CD8-positive, alpha-beta memory T cell (primary cell): Measurements from ENCODE around the gene LRRC27. TPM values are rescaled to one million over a fixed set of nuclear protein-coding genes. Genes with fewer than 3 reads are reported as not detected.
"Not testable (repeated sequence)": the region's sequence is repeated elsewhere in the genome, so short reads cannot be mapped to it uniquely, and the experiment has no call there.

ENCODE experiments used
- CTCF ChIA-PET: fragments of 350-600 bp; sonication (Branson Sonifier 250); formaldehyde crosslinking; loops from one replicate; lab custom pipeline; 2021; ENCODE audit warnings: antibody characterized with exemption; lab: Charles Lee
- POLR2A ChIA-PET: fragments of 350-600 bp; sonication (Branson Sonifier 250); formaldehyde crosslinking; loops from one replicate; lab custom pipeline; 2021; ENCODE audit warnings: antibody characterized with exemption; lab: Charles Lee
- DNase-seq, 5 donors: peaks; one replicate each; pipeline versions ENCODE4 v3.0.0 to v3.0.0-alpha.2; 2020 to 2022; ENCODE audit warnings: mixed read lengths in 1 of 5
- H3K27ac ChIP-seq: one replicate; pipeline ENCODE4 v1.7.0; 2013; ENCODE audit warnings: low read depth, mild to moderate bottlenecking, low read length, moderate library complexity
- H3K27me3 ChIP-seq: 2 replicates; pipeline ENCODE4 v1.7.0; 2013; ENCODE audit warnings: low read length, mild to moderate bottlenecking; ENCODE audit not compliant: insufficient read depth, poor library complexity, severe bottlenecking
- H3K36me3 ChIP-seq: 2 replicates; pipeline ENCODE4 v1.7.0; 2013; ENCODE audit warnings: mild to moderate bottlenecking, low read length, moderate library complexity; ENCODE audit not compliant: insufficient read depth
- H3K4me1 ChIP-seq: 2 replicates; pipeline ENCODE4 v1.7.0; 2013; ENCODE audit warnings: mild to moderate bottlenecking, low read length, moderate library complexity; ENCODE audit not compliant: insufficient read depth
- H3K4me3 ChIP-seq: 2 replicates; pipeline ENCODE4 v1.7.0; 2013; ENCODE audit warnings: mild to moderate bottlenecking, low read length
- H3K9me3 ChIP-seq: 2 replicates; pipeline ENCODE4 v1.7.0; 2013; ENCODE audit warnings: mild to moderate bottlenecking, low read length
- H3K27ac Mint-ChIP-seq, 8 donors: one replicate each; pipeline ENCODE4 v1.8.0; 2020 to 2021; ENCODE audit warnings: mixed read lengths in 8 of 8, mild to moderate bottlenecking in 6 of 8, inconsistent platforms in 3 of 8, moderate library complexity in 3 of 8
- H3K27me3 Mint-ChIP-seq, 2 donors: one replicate each; pipeline ENCODE4 v1.8.0; 2020 to 2021; ENCODE audit warnings: mixed read lengths in 2 of 2, mild to moderate bottlenecking in 1 of 2, moderate library complexity in 1 of 2
- H3K36me3 Mint-ChIP-seq, 3 donors: one replicate each; pipeline ENCODE4 v1.8.0; 2020 to 2021; ENCODE audit warnings: mixed read lengths in 3 of 3, inconsistent platforms in 1 of 3, mild to moderate bottlenecking in 1 of 3
- H3K4me1 Mint-ChIP-seq, 3 donors: one replicate each; pipeline ENCODE4 v1.8.0; 2020 to 2021; ENCODE audit warnings: mixed read lengths in 3 of 3, inconsistent platforms in 1 of 3, mild to moderate bottlenecking in 1 of 3
- H3K4me3 Mint-ChIP-seq, 7 donors: one replicate each; pipeline ENCODE4 v1.8.0; 2020 to 2021; ENCODE audit warnings: mixed read lengths in 7 of 7, mild to moderate bottlenecking in 6 of 7, moderate library complexity in 4 of 7, inconsistent platforms in 2 of 7
- H3K9me3 Mint-ChIP-seq, 5 donors: one replicate each; pipeline ENCODE4 v1.8.0; 2020 to 2022; ENCODE audit warnings: mixed read lengths in 5 of 5, mild to moderate bottlenecking in 3 of 5, moderate library complexity in 2 of 5, inconsistent platforms in 1 of 5
- polyA plus RNA-seq: library from polyadenylated mRNA; unstranded; fragments of 300-500 nt; fragmentation: Illumina TruSeq; gene quantifications from one replicate; pipeline ENCODE4 v1.2.3, GENCODE V29; 2021
- total RNA-seq, 2 experiments: library from RNA; stranded (reverse); gene quantifications; one replicate each; pipeline ENCODE4 v1.2.3, GENCODE V29; 2021

Gene LRRC27
- total and polyA plus RNA-seq, 3 experiments from 2014 or later: 1.8 to 5.7 (median 3.1) TPM

DNA sequence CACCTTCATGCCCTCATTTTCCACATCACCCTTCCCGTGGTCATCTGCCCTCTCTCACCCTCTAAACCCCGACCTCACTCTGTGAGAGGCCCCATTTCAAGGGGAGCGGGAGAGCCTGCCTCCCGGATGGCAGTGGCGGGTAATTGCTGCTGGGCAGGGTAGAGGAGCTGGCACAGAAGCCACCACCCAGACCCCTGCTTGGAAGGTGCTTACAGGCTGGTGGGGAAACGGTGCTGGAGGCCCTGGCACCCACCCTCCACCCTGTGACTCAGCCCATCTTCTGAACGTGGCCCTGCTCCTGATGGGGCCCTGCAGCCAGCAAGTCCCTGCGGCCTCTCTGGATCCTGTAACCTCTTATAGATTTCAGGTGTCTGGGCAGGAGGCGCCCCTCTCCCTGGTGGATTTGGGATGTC, 54.4 kb downstream of the LRRC27 start:
- Histone ChIP-seq H3K36me3 (no peaks in the 10 kb centered on the region), H3K9me3 (no peaks in the 10 kb centered on the region), H3K4me3 (no peak overlapping the region), H3K4me1 (peaks cover 7% of the 10 kb centered on the region), H3K27me3 (no peaks in the 10 kb centered on the region), H3K27ac (no peak overlapping the region)
- peak overlapping the region in 2 of 8 donors; percentile 29 to 50 for H3K27ac Mint-ChIP-seq
- peak in 1 of 5 donors; percentile 42 for DNase-seq
- no peaks in the 10 kb centered on the region for H3K36me3 Mint-ChIP-seq
- no peak overlapping the region for H3K4me3 Mint-ChIP-seq
- H3K9me3 Mint-ChIP-seq: no peaks in the 10 kb centered on the region
- ChIA-PET POLR2A (no interaction called here), CTCF (no interaction called here)
- H3K4me1 Mint-ChIP-seq: peaks cover 14 to 17% (median 17%) of the 10 kb centered on the region in 3 donors
- H3K27me3 Mint-ChIP-seq: no peaks in the 10 kb centered on the region

DNA sequence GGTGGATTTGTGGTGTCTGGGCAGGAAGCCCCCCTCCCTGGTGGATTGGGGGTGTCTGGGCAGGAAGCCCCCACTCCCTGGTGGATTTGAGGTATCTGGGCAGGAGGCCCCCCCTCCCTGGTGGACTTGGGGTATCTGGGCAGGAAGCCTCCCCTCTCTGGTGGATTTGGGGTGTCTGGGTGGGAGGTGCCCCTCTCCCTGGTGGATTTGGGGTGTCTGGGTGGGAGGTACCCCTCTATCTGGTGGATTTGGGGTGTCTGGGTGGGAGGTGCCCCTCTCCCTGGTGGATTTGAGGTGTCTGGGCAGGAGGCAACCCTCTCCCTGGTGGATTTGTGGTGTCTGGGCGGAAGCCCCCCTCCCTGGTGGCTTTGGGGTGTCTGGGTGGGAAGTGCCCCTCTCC, 54.9 kb downstream of the LRRC27 start:
- not testable (repeated sequence) for H3K4me1 ChIP-seq, H3K36me3 Mint-ChIP-seq, H3K27ac ChIP-seq, H3K27me3 Mint-ChIP-seq, H3K9me3 ChIP-seq, H3K27me3 ChIP-seq, H3K4me3 ChIP-seq, H3K4me3 Mint-ChIP-seq, H3K36me3 ChIP-seq, H3K9me3 Mint-ChIP-seq
- peaks cover 11 to 13% (median 12%) of the 10 kb centered on the region in 3 donors for H3K4me1 Mint-ChIP-seq
- ChIA-PET CTCF (interaction anchor here (0.7 to 1.0 kb wide), 3 partner anchors 58 to 68 kb away, joined by 3 to 18 read pairs (median 13); no protein-coding TSS in a partner anchor), POLR2A (interaction anchor here (0.9 kb wide), 1 partner anchor 60 kb away, joined by 3 read pairs; no protein-coding TSS in a partner anchor)
- DNase-seq: peak in 1 of 5 donors; percentile 48
- peak overlapping the region in 3 of 8 donors; percentile 50 to 83 (median 65) for H3K27ac Mint-ChIP-seq

DNA sequence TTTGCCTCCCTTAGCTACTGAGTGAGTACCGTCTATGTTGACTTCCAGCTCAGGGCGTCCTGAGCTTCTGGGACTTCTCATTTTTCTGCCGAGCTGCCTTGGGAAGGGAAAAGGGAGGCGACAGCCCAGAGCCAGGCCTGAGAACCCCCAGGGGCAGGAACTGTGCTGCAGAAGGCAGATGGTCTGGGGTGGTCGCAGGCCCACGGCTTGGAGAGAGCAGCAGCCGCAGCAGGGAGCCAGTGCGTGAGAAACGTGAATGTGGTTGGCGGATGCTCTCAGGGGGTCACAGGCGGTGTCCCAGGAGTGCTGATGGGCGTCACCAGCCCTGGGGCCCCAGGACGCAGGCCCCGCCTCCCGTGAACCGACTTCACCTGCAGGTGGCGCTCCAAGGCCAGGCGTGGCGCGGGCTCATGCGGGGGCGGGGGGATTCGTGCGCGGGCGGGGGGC, 55.8 kb downstream of the LRRC27 start:
- Histone ChIP-seq H3K27ac (no peak overlapping the region), H3K4me1 (peaks cover 7% of the 10 kb centered on the region), H3K4me3 (no peak overlapping the region), H3K36me3 (no peaks in the 10 kb centered on the region), H3K9me3 (no peaks in the 10 kb centered on the region), H3K27me3 (no peaks in the 10 kb centered on the region)
- Mint-ChIP-seq H3K4me1 (peaks cover 8 to 11% (median 10%) of the 10 kb centered on the region in 3 donors), H3K27me3 (no peaks in the 10 kb centered on the region), H3K27ac (peak overlapping the region in 6 of 8 donors; percentile 65 to 93 (median 84)), H3K4me3 (peak overlapping the region in 4 of 7 donors; percentile 45 to 57 (median 50)), H3K9me3 (no peaks in the 10 kb centered on the region), H3K36me3 (no peaks in the 10 kb centered on the region)
- DNase-seq: peak; percentile 77 to 87 (median 77)
- CTCF ChIA-PET: interaction anchor here (0.6 to 1.0 kb wide), 11 partner anchors 9 to 149 kb away, joined by 3 to 18 read pairs (median 4); partner anchors contain the start of gene PWWP2B
- POLR2A ChIA-PET: interaction anchor here (0.9 kb wide), 1 partner anchor 59 kb away, joined by 3 read pairs; no protein-coding TSS in a partner anchor

DNA sequence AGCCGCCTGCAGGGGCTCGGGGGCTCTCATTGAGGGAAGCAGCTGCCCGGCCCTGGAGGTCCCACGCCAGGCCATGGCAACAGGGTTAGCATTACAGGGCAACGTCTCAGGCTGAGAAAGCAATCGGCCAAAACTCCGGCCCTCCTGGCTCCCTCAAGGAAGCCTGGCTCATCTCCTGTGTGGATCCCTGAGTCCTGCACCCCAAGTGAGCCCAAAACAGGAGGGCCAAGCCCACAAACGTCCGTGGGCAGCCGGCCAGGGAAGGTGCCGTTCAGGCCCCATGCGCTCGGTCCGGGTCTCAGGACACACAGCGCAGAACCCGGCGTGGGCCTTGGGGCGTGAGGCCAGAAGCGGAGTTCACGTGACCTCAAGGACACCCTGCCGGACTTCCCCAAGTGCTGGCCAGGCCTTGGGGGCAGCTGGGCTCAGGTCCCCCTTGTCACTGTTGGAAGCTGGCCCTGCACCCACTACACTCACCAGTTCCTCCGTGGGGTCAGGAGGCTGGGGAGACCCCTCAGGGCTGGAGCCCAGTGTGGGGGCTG, 57.0 kb downstream of the LRRC27 start:
- no peaks in the 10 kb centered on the region for H3K27me3 Mint-ChIP-seq
- peak in 1 of 5 donors; percentile 46 for DNase-seq
- Histone ChIP-seq H3K4me1 (peaks cover 7% of the 10 kb centered on the region), H3K4me3 (no peak overlapping the region), H3K36me3 (no peaks in the 10 kb centered on the region), H3K27me3 (no peaks in the 10 kb centered on the region), H3K27ac (no peak overlapping the region), H3K9me3 (no peaks in the 10 kb centered on the region)
- H3K4me1 Mint-ChIP-seq: peaks cover 10 to 12% (median 11%) of the 10 kb centered on the region in 3 donors
- POLR2A ChIA-PET: no interaction called here
- CTCF ChIA-PET: interaction anchor here (0.8 to 2.2 kb wide), 5 partner anchors 55 to 246 kb away, joined by 3 to 5 read pairs (median 3); no protein-coding TSS in a partner anchor
- H3K4me3 Mint-ChIP-seq: no peak overlapping the region
- no peaks in the 10 kb centered on the region for H3K36me3 Mint-ChIP-seq
- H3K9me3 Mint-ChIP-seq: no peaks in the 10 kb centered on the region
- H3K27ac Mint-ChIP-seq: peak overlapping the region in 1 of 8 donors; percentile 74

DNA sequence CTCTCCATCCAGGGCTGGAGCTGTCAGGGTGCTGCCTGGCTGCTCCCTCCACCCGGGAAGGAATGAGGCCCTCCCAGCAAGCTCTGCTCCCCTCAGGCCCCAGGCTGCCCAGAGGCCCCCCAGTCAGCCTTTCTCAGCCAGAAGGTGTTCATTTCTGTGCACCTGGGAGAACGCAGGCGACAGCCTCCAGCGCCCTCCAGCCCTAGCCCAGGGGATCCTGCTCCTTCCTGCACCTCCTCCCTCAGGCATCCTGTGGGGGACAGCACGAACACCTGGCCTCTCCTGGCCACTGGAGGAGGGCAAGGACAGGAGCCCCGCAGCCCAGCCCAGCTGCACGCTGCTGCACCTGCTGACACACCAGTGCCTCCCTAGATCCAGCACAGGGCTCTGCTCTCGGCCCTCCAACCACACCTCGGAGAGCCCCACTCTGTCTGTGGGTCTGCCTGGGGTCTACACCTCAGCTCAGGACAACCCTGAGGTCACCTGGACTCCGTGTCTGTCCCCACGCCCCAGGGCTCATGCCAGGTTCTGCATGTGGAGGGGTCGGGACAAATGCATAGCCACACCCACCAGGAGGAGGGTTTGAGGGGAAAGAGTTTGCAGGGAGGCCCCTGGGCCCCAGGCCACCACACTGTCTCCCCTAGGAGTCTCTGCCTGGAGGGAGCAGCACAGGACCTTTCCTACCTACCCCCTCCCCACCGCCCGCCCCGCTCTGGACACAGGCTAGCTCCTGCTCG, 57.6 kb downstream of the LRRC27 start:
- H3K4me3 Mint-ChIP-seq: peak overlapping the region in 2 of 7 donors; percentile 13 to 34
- ChIA-PET POLR2A (no interaction called here), CTCF (interaction anchor here (0.8 to 2.2 kb wide), 6 partner anchors 54 to 246 kb away, joined by 3 to 5 read pairs (median 3); no protein-coding TSS in a partner anchor)
- H3K9me3 Mint-ChIP-seq: no peaks in the 10 kb centered on the region
- H3K27ac Mint-ChIP-seq: peak overlapping the region in 2 of 8 donors; percentile 67 to 74
- Histone ChIP-seq H3K4me3 (no peak overlapping the region), H3K4me1 (peaks cover 7% of the 10 kb centered on the region), H3K27ac (no peak overlapping the region), H3K27me3 (no peaks in the 10 kb centered on the region), H3K36me3 (no peaks in the 10 kb centered on the region), H3K9me3 (no peaks in the 10 kb centered on the region)
- H3K27me3 Mint-ChIP-seq: no peaks in the 10 kb centered on the region
- peaks cover 10 to 12% (median 12%) of the 10 kb centered on the region in 3 donors for H3K4me1 Mint-ChIP-seq
- H3K36me3 Mint-ChIP-seq: no peaks in the 10 kb centered on the region
- peak in 1 of 5 donors; percentile 47 for DNase-seq

DNA sequence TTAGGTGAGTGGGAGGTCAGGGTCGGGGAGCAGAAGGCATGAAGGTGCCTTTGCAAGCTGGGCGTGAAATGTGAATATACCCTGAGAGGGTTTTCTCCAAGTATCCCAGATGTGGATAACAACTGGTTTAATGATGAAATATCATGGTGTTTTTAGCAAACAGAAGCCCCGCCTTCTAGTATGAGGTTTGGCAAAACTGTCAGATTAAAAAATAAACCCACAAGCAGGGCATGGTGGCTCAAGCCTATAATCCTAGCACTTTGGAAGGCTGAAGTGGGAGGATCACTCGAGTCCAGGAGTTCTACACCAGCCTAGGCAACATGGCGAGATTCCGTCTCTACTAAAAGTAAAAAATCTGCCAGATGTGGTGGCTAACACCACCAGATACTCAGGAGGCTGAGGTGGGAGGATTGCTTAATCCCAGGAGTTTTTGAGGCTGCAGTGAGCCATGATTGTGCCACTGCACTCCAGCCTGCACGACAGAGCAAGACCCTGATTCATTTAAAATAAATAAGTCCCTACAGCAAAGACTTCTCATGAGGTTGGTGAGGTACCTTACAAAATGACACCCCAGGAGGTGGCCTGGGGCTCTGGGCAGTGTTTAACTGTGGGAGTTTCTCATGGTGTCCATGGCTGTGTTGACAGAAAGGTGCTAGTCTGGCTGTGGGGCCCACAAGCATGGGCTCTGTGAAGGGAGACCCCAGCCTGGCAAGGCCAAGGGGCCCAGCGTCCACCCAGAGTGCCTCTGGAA, 58.4 kb downstream of the LRRC27 start:
- Histone ChIP-seq H3K27ac (no peak overlapping the region), H3K36me3 (no peaks in the 10 kb centered on the region), H3K9me3 (no peaks in the 10 kb centered on the region), H3K27me3 (no peaks in the 10 kb centered on the region), H3K4me1 (peaks cover 7% of the 10 kb centered on the region), H3K4me3 (no peak overlapping the region)
- CTCF ChIA-PET: interaction anchor here (1.3 to 2.2 kb wide), 4 partner anchors 56 to 245 kb away, joined by 3 to 6 read pairs (median 5); no protein-coding TSS in a partner anchor
- H3K27me3 Mint-ChIP-seq: no peaks in the 10 kb centered on the region
- peaks cover 10 to 19% (median 12%) of the 10 kb centered on the region in 3 donors for H3K4me1 Mint-ChIP-seq
- no peaks in the 10 kb centered on the region for H3K9me3 Mint-ChIP-seq
- H3K27ac Mint-ChIP-seq: peak overlapping the region in 4 of 8 donors; percentile 29 to 73 (median 52)
- no peaks in the 10 kb centered on the region for H3K36me3 Mint-ChIP-seq
- POLR2A ChIA-PET: interaction anchor here (0.5 kb wide), 1 partner anchor 31 kb away, joined by 4 read pairs; no protein-coding TSS in a partner anchor
- H3K4me3 Mint-ChIP-seq: peak overlapping the region in 1 of 7 donors; percentile 34
- DNase-seq: peak in 1 of 5 donors; percentile 32

DNA sequence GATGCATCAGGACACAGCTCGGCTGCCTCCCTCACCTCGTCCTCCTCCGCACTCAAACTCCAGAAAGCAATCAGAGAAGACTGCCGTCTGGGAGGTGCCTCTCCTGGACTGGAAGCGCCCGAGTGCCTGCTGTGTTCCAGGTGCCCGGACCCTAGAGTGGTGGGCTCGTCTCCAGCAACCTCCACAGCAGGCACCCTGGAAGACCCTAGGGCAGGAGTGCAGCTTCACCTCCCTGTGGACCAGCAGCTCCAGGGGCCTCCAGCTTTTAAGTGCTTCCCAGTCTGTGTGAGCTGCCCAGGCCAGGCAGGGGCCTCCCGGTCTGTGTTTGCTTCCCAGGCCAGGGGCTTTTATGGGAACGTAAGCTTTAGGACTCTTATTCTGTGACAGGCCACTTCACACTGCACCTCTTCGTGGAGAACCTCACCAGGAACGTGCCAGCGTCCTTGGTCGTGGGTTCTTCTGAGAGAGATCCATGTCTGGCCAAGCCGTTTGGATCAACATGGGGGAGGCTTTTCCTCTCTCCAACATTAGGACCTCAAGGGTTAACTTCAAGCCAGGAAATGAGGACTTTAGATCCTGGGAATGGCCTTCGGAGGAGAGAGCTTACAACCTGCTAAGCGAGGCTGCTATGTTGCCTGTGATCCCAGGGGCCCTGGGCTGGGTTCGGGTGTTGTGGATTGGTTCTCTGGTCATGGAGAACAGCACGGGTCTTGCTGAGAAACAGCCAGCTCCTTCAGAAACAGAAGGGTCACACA, 59.1 kb downstream of the LRRC27 start:
- Mint-ChIP-seq H3K36me3 (no peaks in the 10 kb centered on the region), H3K27ac (peak overlapping the region in 3 of 8 donors; percentile 42 to 84 (median 67)), H3K9me3 (no peaks in the 10 kb centered on the region), H3K27me3 (no peaks in the 10 kb centered on the region), H3K4me3 (no peak overlapping the region), H3K4me1 (peaks cover 10 to 21% (median 12%) of the 10 kb centered on the region in 3 donors)
- no peaks in the 10 kb centered on the region for H3K9me3 ChIP-seq
- H3K27ac ChIP-seq: no peak overlapping the region
- no peak overlapping the region for H3K4me3 ChIP-seq
- peaks cover 7% of the 10 kb centered on the region for H3K4me1 ChIP-seq
- no peaks in the 10 kb centered on the region for H3K27me3 ChIP-seq
- CTCF ChIA-PET: interaction anchor here (1.4 to 1.9 kb wide), 2 partner anchors 56 to 63 kb away, joined by 5 to 6 read pairs; no protein-coding TSS in a partner anchor
- no peaks in the 10 kb centered on the region for H3K36me3 ChIP-seq
- DNase-seq: peak in 1 of 5 donors; percentile 22
- POLR2A ChIA-PET: interaction anchor here (0.5 kb wide), 1 partner anchor 31 kb away, joined by 4 read pairs; no protein-coding TSS in a partner anchor
